GM12801 (cell line): ENCODE results near the gene COL6A3.

Experiments
- TF ChIP-seq, protein P1 (sequence below): IDR thresholded peaks from one replicate; pipeline ENCODE4 v1.5.1; 2011; ENCODE audit warnings: control low read depth; ENCODE audit not compliant: insufficient read length; ENCODE audit errors: extremely low read depth

COL6A3 gene

DNA sequence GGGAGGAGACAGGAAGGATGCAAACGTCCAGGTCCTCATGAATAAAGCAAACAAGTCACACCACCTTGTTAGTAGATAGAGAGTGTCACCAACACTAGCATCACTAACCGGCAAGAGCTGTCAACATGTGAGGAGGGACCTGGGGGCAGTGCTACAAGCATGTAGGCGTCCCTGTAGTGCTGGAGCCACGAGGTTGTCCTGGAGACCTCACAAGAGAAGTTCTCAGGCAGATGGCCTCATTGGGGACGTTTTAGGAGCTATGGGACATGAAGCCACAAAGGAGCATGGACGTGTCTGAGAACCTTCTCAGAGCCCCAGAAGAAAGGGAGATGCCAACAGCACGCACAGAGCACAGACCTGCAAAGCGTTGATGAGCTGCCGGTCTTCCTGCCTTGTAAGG is 70.0 kb downstream of the COL6A3 start:
- TF ChIP-seq, protein P1, sequence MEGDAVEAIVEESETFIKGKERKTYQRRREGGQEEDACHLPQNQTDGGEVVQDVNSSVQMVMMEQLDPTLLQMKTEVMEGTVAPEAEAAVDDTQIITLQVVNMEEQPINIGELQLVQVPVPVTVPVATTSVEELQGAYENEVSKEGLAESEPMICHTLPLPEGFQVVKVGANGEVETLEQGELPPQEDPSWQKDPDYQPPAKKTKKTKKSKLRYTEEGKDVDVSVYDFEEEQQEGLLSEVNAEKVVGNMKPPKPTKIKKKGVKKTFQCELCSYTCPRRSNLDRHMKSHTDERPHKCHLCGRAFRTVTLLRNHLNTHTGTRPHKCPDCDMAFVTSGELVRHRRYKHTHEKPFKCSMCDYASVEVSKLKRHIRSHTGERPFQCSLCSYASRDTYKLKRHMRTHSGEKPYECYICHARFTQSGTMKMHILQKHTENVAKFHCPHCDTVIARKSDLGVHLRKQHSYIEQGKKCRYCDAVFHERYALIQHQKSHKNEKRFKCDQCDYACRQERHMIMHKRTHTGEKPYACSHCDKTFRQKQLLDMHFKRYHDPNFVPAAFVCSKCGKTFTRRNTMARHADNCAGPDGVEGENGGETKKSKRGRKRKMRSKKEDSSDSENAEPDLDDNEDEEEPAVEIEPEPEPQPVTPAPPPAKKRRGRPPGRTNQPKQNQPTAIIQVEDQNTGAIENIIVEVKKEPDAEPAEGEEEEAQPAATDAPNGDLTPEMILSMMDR: no peak

DNA sequence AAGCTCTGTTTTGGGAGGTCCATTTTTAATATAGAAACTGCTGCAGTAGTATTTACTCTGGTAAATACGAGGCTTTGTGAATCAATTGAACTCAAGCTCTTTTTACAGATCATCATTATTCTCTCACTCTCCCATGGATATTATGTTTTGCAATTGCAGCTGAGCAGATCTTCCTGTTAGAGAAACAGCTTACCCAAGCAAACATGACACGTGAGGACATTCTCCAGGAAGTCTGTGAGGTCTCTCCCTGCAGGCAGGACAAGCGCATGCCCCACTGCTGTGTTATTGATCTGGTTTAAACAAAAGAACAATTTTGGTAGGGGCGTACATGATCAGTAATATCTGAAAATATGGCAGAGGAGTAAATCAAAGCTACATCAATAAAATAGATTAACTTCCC is 72.1 kb downstream of the COL6A3 start:
- TF ChIP-seq, protein P1: no peak

DNA sequence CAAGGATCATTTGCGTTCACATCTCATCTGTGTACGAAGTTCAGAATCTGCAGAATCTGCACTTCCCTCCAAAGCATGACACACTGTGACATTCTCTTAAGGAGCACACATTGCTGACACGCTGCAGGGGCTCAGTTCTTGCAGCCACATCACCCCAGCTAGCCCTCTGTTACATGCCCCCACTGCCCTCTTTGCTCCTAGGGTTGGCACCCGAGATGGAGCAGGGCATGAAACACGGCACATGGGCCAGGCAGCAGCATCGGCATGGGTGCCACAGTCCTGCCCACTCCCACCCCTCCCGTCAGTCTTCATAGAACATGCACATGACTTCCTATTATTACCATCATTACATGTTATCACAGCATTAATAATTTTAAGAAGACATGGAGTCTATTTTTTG is 76.4 kb downstream of the COL6A3 start:
- TF ChIP-seq, protein P1: no peak

DNA sequence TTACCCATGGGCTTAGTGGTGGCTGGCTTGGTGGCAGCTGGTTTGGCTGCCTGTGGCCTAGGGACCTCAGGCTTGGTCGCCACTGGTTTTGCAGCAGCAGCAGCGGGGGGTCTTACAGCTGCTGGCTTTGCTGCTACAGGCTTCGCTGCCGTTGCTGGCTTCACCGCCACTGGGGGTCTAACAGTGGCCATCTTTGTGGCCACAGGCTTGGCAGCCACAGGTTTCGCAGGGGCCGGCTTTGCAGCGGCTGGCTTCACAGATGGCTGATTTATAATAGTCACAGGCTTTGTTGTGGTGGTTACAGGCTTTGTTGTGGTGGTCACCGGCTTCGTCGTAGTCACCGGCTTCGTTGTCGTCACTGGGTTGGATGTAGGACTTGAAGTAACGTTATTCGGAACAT is 77.8 kb downstream of the COL6A3 start:
- TF ChIP-seq, protein P1: no peak

DNA sequence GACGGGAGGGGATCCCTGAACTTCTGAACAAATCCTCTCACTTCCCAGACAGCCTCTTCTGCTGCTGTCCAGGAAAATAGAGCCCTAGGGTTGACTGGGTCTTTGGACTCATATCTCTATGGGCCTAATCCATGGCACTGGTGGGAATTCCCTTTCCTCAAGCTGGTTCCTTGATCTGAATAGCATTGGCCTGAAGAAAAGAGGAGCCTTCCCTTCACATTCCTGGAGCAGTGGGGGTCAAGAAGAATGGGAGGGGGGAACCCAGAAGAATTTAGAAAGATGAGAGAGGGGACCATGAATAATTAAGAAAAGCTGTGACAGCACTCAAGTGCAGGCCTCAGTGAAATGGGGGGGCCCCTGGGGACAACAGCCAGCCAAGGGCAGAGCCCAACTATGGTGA is 80.2 kb downstream of the COL6A3 start:
- TF ChIP-seq, protein P1: no peak

DNA sequence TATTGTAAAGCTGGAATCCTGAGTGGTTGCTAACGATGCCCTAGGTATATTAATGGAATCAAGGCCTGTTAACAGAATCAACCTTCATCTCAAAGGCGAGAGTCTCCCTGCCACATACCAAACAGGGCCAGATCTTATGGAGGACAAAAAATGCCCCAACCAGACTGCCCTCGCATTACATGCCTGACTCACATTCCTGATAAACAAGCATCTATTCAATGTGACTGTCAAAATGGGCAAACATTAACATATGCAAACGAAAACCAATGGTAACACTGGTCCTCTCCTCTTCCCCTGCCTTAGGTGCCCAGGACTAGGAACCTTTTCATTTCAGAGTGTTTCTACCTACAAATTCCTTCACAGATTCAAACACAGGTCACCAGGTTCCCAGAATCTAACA is 83.4 kb downstream of the COL6A3 start:
- TF ChIP-seq, protein P1: no peak

DNA sequence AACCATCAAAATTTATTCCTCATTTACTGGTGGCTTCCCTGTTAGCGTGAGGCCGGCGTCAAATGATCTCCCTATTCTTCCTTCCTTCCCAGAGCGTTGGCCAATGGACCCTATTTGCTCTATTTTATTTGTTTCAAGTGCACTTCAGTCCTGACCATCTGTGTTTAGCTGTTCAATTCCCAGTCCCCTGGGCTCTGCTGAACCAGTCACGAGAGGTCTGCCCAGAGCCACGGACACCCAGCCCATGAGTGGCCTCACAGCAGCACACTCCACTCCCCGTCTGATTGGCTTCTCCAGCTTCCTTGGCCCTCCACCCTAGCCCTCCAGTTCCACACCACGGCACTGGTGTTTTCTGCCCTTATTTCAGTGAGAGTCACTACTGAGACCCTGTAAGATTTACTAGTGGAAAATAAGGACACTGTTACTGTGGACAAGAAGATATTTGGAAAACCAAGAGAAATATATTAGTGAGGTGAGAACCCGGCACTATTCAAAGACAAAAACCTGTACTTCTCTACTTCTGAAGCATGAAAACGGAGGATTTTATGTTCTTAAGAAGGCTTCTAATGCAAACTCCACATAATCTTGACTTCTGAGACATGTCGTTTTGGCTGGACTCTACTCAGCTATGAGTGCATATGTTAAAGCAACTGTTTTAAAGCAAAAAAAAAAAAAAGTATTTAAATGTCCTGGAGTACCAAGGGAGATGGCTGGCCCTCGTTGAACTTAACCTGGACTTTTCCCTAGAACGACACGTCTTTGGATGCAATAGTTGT is 86.6 kb downstream of the COL6A3 start:
- TF ChIP-seq, protein P1: no peak
